Activated naive CD4-positive, alpha-beta T cell treated with anti-CD3 and anti-CD28 coated beads, Interleukin-2, amount 50 U/mL, for 24 hours (primary cell): ENCODE measurements around the gene HOXA3.

Experiments used
- H3K27ac Mint-ChIP-seq: one replicate; pipeline ENCODE4 v1.8.0; 2021; ENCODE audit warnings: mild to moderate bottlenecking, mixed read lengths
- H3K27me3 Mint-ChIP-seq: one replicate; pipeline ENCODE4 v1.8.0; 2021; ENCODE audit warnings: mixed read lengths
- H3K36me3 Mint-ChIP-seq: one replicate; pipeline ENCODE4 v1.8.0; 2021; ENCODE audit warnings: mixed read lengths
- H3K4me1 Mint-ChIP-seq: one replicate; pipeline ENCODE4 v1.8.0; 2021; ENCODE audit warnings: mixed read lengths
- H3K4me3 Mint-ChIP-seq: one replicate; pipeline ENCODE4 v1.8.0; 2021; ENCODE audit warnings: mild to moderate bottlenecking, mixed read lengths
- H3K9me3 Mint-ChIP-seq: one replicate; pipeline ENCODE4 v1.8.0; 2021; ENCODE audit warnings: mixed read lengths

HOXA3 gene

GRCh38 chr7:27183682-27184336 lies 31.4 kb upstream of the HOXA3 start:
- Mint-ChIP-seq H3K4me1 (peaks cover 49% of the 10 kb centered on the region), H3K9me3 (no peaks in the 10 kb centered on the region), H3K4me3 (peak overlapping the region; percentile 66), H3K27ac (no peak overlapping the region), H3K27me3 (peaks cover 64% of the 10 kb centered on the region), H3K36me3 (peaks cover 1% of the 10 kb centered on the region)

DNA sequence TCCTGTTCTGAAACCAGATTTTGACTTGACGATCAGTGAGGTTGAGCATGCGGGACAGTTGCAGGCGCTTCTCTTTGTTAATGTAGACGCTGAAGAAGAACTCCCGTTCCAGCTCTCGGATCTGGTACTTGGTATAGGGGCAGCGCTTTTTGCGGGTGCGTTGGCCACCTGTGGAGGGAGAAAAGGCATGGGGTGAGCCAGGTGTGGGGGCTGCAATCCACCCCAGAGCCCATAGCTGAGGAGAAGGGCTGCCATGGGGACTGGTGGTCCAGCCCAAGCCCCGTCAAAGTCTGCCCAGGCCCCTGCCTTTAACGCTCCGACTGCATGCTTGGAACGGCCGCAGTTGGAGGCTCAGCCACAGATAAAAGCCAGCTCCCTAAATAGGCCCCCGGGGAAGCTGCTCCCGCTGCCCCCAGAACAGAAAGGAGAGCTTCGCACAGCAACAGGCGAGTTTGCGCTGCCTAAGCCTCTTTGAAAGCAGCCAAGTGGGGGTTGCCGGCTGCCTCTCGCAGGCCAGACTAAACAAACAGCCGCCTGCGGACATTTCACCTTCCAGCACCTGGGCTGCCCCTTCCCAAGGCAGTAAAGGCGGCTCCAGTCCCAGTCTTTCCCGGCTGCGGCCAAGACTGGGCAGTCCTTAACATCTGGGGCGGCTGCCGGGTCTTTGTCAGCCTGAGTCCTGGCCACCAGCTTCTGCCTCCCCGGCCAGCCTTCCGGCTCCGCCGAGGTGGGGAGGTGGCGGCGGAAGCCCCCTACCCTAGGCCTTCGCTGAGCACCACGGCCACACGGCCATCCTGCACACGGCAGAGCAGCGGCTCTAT lies 30.7 kb upstream of the HOXA3 start:
- Mint-ChIP-seq H3K4me3 (no peak overlapping the region), H3K4me1 (peaks cover 42% of the 10 kb centered on the region), H3K27ac (no peak overlapping the region), H3K27me3 (peaks cover 59% of the 10 kb centered on the region), H3K9me3 (no peaks in the 10 kb centered on the region), H3K36me3 (peaks cover 1% of the 10 kb centered on the region)

GRCh38 chr7:27182285-27182841 lies 30.0 kb upstream of the HOXA3 start:
- H3K27me3 Mint-ChIP-seq = peaks cover 58% of the 10 kb centered on the region
- no peak overlapping the region for H3K27ac Mint-ChIP-seq
- H3K36me3 Mint-ChIP-seq = peaks cover 1% of the 10 kb centered on the region
- H3K4me3 Mint-ChIP-seq = no peak overlapping the region
- peaks cover 35% of the 10 kb centered on the region for H3K4me1 Mint-ChIP-seq
- H3K9me3 Mint-ChIP-seq = no peaks in the 10 kb centered on the region

GRCh38 chr7:27181795-27182275 lies 29.5 kb upstream of the HOXA3 start:
- Mint-ChIP-seq H3K36me3 (peaks cover 1% of the 10 kb centered on the region), H3K27ac (no peak overlapping the region), H3K27me3 (peaks cover 53% of the 10 kb centered on the region), H3K4me1 (peaks cover 32% of the 10 kb centered on the region), H3K4me3 (no peak overlapping the region), H3K9me3 (no peaks in the 10 kb centered on the region)

DNA sequence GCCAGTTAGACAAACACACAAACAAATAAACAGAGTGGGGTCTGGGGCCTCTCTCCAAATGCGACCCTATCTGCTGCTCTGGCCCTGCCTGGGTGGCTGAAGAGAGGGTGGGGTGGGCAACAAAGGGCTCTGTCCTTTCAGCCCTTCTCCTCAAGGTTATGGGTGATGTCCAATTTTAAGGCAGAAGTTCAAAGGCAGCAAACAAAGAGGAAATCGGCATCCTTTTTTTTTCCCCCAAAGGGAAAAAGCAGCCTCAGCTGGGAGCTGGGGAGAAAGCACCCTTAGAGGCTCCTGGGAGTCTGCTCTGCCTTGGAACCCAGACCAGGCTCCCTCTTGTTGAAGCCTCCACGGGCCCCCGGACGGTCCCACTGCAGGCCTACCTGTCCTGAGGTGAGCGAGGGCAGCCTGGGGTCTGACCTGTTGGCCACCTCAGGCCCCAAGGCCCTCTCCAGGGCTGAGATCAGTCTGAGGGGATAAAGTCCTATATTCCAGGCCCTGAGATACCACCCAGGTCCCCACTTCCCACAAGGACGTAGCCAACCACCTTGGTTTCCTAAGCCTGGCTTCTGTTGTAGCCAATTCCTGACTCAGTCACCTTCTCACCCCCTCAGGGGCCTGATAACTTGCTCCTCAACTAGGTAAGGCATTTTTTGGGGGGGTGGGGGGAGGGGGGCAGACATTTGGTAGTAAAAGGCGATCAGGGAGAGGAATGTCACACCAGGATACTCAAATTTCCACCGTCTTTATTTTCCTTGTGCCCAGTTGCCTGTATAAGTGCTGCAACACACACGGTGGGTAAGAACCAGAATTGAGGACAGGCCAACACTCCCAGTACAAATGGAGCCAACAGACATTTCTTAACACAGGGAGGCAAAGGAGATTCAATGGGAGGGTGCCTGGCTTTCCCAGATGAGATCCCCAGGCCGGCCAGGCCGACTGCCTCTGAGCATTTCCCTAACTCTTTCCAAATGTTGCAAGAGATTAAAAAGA lies 28.3 kb upstream of the HOXA3 start:
- Mint-ChIP-seq H3K4me3 (no peak overlapping the region), H3K4me1 (peaks cover 22% of the 10 kb centered on the region), H3K27ac (no peak overlapping the region), H3K27me3 (peaks cover 51% of the 10 kb centered on the region), H3K9me3 (no peaks in the 10 kb centered on the region), H3K36me3 (peaks cover 1% of the 10 kb centered on the region)

- H3K27ac Mint-ChIP-seq = peak overlapping the region; percentile 6
Measured at GRCh38 chr7:27179503-27180430, 27.4 kb upstream of the HOXA3 start.

GRCh38 chr7:27179030-27179429 lies 26.6 kb upstream of the HOXA3 start:
- Mint-ChIP-seq H3K27ac (no peak overlapping the region), H3K36me3 (peaks cover 1% of the 10 kb centered on the region), H3K27me3 (peaks cover 51% of the 10 kb centered on the region), H3K9me3 (no peaks in the 10 kb centered on the region), H3K4me1 (peaks cover 14% of the 10 kb centered on the region), H3K4me3 (no peak overlapping the region)

More at GRCh38 chr7:27179503-27180430, 27.4 kb upstream of the HOXA3 start:
- Mint-ChIP-seq H3K4me3 (peak overlapping the region; percentile 46), H3K36me3 (peaks cover 1% of the 10 kb centered on the region), H3K9me3 (no peaks in the 10 kb centered on the region), H3K4me1 (peaks cover 16% of the 10 kb centered on the region), H3K27me3 (peaks cover 49% of the 10 kb centered on the region)

DNA sequence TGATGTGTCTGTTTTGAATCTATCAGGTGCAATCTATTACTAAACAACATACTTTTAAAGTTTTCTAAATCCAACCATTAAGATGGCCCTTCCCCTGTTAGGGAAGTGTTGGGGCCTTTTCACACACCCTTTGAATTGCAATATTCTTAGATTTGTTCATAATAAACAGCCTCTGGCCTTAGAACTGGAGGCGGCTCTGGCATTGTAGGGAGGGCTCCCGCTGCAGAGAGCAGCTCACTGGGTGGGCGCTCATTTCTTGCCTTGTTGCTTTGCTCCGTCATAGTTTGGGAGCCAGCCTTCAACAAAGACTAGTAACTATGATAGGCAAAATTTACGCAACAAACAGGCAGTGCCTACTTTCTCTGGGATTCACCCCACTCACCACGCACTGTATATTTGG lies 26.0 kb upstream of the HOXA3 start:
- H3K4me3 Mint-ChIP-seq = no peak overlapping the region
- peak overlapping the region; percentile 30 for H3K27ac Mint-ChIP-seq
- H3K27me3 Mint-ChIP-seq = peaks cover 48% of the 10 kb centered on the region
- H3K9me3 Mint-ChIP-seq = no peaks in the 10 kb centered on the region
- H3K36me3 Mint-ChIP-seq = peaks cover 1% of the 10 kb centered on the region
- peaks cover 10% of the 10 kb centered on the region for H3K4me1 Mint-ChIP-seq

DNA sequence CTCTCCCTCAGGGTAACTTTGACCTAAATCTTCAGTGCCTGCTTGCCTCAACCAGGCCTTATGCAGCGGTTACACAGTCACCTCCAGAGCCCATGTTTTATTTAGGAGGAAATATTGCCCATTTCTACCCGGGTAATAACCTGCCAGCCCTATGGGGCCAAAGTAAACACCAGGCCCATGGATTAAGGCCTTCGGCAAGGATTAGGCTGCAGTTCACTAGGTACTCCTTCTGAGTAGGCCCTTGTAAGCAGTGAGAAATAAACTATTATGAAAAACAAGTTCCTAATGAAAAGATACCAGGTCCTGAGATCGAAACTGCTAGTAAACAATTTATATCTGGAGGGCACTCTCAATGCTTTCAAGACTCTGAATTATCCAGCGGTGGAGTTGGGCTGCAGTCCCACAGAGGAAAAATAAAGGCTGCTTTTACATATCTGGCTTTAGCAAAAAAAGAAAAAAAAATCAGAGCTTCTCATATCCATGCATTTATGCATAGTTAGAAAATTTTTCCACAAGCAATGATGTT lies 25.5 kb upstream of the HOXA3 start:
- peaks cover 10% of the 10 kb centered on the region for H3K4me1 Mint-ChIP-seq
- H3K36me3 Mint-ChIP-seq = peaks cover 1% of the 10 kb centered on the region
- H3K9me3 Mint-ChIP-seq = no peaks in the 10 kb centered on the region
- H3K27ac Mint-ChIP-seq = no peak overlapping the region
- peaks cover 48% of the 10 kb centered on the region for H3K27me3 Mint-ChIP-seq
- no peak overlapping the region for H3K4me3 Mint-ChIP-seq

- Mint-ChIP-seq H3K4me1 (peaks cover 13% of the 10 kb centered on the region), H3K9me3 (no peaks in the 10 kb centered on the region), H3K27me3 (peaks cover 46% of the 10 kb centered on the region), H3K36me3 (peaks cover 1% of the 10 kb centered on the region), H3K27ac (no peak overlapping the region), H3K4me3 (no peak overlapping the region)
Measured at GRCh38 chr7:27176962-27177794, 24.8 kb upstream of the HOXA3 start.

DNA sequence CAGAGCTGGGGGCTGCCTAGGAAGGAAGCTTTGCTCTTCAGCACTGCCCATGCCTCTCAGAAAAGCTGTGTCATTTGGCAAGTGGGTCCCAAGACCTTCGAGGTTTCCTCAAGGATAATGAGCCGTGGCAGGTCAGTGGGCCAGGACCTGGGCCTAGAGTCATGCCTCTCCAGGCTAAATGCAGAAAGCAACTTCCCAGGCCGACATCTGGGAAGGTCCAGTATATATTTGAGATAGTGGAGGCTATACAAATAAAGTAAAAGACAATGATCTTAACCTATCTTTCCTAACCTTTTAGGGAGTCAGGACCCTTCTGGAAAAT lies 24.1 kb upstream of the HOXA3 start:
- Mint-ChIP-seq H3K4me1 (peaks cover 20% of the 10 kb centered on the region), H3K27me3 (peaks cover 50% of the 10 kb centered on the region), H3K9me3 (no peaks in the 10 kb centered on the region), H3K4me3 (no peak overlapping the region), H3K27ac (no peak overlapping the region), H3K36me3 (peaks cover 2% of the 10 kb centered on the region)

DNA sequence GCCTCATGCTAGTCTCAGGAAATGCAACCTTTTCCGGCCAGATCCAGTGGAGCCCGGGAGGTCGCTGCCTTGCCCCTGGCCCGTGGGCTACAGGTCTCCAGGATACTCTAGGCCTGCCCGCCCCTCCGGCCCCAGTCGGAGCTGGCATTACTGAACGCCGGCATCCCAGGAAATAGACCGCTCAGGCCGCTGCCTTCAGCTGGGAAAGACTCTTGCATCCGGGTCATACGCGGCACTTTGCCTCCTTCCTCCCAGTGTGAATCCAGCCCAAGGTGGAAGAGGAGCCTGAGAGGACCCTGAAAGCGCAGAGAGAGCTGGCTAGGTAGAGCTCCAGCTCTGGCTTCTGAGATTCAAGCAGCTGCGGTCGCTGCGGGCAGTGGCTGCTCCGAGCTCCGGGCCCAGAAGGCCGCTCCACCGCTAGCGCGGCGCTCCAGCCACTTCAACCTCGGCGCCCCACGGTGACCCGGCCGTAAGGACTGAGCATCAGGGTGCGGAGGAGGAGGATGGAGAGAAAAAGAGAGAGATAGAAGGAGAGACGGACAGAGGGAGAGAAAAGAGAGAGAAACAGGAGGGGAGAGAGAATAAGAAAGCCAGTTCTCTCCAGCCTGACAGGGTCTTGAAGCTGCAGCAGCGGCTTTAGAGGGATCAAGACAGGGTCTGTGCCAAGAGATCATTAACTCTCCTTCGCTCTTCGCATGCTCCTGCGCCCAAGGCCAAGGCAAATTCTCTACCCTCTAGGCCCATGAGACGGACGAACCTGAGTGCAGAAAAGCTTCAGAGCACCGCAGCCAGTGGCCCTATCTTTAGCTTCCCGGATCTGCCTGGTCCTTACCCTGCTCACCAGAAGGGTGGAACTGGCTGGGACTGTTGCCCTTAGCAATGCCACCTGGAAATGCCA lies 23.5 kb upstream of the HOXA3 start:
- Mint-ChIP-seq H3K27ac (no peak overlapping the region), H3K4me1 (peaks cover 25% of the 10 kb centered on the region), H3K9me3 (no peaks in the 10 kb centered on the region), H3K36me3 (peaks cover 3% of the 10 kb centered on the region), H3K27me3 (peaks cover 51% of the 10 kb centered on the region), H3K4me3 (no peak overlapping the region)
